GM12892 (cell line): ENCODE measurements around the gene CCDC63.

Source experiments
- POLR2A ChIP-seq: IDR thresholded peaks from 2 replicates; pipeline ENCODE4 v1.6.1; 2011; ENCODE audit warnings: low read depth, low read length, control low read depth
- POLR2AphosphoS5 ChIP-seq: IDR thresholded peaks from 2 replicates; pipeline ENCODE4 v1.6.1; 2011; ENCODE audit warnings: low read depth, low read length, control low read depth

GRCh38 chr12:110872100-110872499 is 25.3 kb downstream of the CCDC63 start:
- TF ChIP-seq POLR2AphosphoS5, result no peak
- no peak for TF ChIP-seq POLR2A
